ENCODE data around the gene PDCD1.
"Not testable (repeated sequence)": the region's sequence is repeated elsewhere in the genome, so short reads cannot be mapped to it uniquely, and the experiment has no call there.

PDCD1 gene

GRCh38 chr2:241877989-241878970, 19.6 kb upstream of the PDCD1 start:
- DNase-seq (ENCODE audit: low read depth in 2 of 2), result peak; percentile 75 to 76

- no peak for DNase-seq (ENCODE audit: low read depth in 2 of 2)
These were observed 18.5 kb upstream of the PDCD1 start for GRCh38 chr2:241877197-241877685.

GRCh38 chr2:241876528-241877196, 18.0 kb upstream of the PDCD1 start:
- DNase-seq (ENCODE audit: low read depth in 2 of 2), result no peak

GRCh38 chr2:241875754-241876527, 17.2 kb upstream of the PDCD1 start:
- DNase-seq (ENCODE audit: low read depth in 2 of 2), result not testable (repeated sequence)

DNA sequence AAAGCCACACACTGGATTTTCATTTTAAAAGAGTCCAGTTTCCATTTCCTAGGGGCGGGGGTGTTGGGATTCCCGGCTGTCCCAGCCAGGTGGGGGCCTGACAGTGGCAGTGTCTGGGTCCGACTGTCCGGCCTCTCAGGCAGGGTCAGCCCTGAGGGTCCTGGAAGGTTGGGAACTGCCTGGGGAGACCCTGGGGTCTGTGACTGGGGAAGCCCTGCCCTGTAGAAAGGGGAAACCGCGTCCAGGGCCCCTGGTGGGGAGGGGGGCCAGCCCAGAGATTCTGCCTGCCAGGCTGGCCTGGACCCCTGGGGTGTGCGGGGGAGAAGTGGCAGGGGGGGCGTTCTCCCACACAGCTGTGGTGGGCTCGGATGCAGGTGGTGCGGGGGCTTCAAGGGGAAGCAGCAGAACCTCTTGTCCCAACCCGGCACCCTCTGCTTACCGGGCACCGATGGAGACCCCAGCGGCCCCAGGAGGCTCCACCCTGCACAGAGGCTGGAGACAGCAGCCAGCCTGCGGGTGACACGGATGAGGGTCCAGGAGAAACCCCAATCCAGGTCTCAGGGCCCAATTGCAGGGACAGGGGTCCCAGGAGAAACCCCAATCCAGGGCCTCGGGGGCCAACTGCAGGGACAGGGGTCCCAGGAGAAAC, 15.7 kb upstream of the PDCD1 start:
- DNase-seq (ENCODE audit: low read depth in 2 of 2), result no peak

DNA sequence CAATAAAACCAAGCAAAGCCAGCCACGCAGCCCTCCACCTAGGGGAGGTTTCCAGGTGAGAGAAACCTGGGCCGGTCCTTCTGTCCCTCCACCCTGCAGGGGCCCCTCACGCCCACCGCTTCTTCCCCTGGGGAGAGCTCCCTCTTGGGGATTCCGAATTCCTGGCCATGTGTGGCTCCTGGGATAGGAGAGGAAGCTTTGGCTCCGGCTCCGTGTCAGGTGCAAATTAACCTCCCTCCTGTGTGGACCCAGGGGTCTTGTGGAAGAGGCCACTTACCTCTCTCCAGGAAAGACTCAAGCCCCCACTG, 15.1 kb upstream of the PDCD1 start:
- no peak for DNase-seq (ENCODE audit: low read depth in 2 of 2)

DNA sequence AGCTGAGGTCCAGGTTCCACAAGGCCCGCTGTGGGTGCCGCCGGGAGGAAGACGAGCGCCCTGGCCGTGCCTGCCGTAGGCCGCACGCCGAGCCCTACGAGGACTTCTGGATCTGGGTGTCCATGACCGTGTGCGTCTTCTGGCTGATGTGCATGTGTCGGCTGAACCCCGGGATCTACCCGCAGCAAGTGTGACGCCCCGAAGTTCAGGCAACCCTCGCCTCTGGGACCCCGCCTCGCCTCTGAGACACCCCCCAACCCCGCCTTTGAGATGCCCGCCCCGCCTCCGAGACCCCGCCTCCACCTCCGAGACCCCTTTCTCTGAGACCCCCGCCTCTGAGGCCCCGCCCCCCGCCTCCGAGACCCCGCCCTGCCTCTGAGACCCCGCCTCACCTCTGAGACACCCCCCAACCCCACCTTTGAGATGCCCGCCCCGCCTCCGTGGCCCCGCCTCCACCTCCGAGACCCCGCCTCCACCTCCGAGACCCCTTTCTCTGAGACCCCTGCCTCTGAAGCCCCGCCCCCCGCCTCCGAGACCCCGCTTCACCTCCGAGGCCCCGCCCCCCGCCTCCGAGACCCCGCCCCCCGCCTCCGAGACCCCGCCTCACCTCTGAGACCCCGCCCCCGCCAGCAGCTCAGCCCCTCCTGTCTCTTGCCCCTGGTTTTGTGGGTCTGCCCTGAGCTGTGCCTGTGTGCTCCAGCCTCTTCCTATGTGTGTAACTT, 14.5 kb upstream of the PDCD1 start:
- no peak for DNase-seq (ENCODE audit: low read depth in 2 of 2)

DNA sequence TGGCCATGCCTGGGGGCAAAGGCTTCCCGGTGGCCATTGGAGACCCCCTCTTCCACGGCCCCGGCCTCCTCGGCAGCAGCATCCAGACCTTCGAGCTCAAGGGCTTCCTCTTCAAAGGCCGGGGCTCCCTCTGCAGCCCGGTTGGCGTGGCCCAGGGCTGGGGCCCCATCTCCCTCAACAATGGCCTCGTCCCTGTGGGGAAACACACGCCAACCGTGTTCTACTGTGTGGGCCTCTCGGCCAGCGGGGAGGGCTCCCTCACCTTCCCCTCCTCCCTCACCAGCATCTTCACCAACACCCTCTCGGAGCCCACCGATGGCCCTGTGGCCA, 13.6 kb upstream of the PDCD1 start:
- no peak for DNase-seq (ENCODE audit: low read depth in 2 of 2)

DNA sequence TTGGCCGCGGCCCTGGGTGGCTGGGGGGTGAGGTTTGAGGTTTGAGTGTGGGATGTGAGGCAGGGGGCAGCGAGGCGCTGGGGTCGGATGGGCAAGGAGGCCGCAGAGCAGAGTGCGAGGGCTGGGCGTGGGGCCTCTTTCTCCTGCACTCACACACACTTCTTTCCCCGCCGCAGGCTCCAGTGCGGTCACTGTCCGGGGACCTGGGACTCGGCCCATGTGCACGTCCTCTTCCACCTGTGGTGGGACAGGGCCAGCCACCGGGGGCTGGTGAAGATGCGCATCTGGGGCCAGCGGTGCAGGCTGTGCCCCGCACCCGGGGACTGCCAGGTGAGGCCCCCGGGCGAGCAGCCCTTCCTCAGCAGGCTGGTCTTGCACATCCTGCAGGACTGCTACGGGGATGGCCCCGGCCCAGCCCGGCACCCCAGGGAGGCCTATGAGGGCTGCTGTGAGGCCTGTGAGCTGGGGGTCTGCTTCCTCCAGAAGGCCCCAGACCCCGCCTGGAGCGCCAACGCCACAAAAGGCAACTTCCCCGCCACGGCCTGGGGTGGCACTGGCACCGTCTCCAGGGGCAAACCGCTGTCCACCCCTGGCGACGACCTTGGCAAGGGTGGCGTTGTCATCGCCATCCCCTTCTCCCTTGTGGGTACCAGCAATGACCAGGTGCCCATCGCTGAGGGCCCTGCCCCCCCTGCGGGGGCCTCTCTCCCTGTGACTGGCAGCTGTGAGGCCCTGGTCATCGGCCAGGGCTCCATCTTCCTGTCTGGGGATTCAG, 13.0 kb upstream of the PDCD1 start:
- no peak for DNase-seq (ENCODE audit: low read depth in 2 of 2)

GRCh38 chr2:241870611-241871537, 12.2 kb upstream of the PDCD1 start:
- no peak for DNase-seq (ENCODE audit: low read depth in 2 of 2)

GRCh38 chr2:241870081-241870541, 11.4 kb upstream of the PDCD1 start:
- DNase-seq (ENCODE audit: low read depth in 2 of 2), result no peak

GRCh38 chr2:241869087-241869961, 10.6 kb upstream of the PDCD1 start, which contains the start of gene RTP5:
Gene RTP5 (plus strand): TSS chr2:241869729. CDS start chr2:241869757, 28 bp downstream.
- DNase-seq (ENCODE audit: low read depth in 2 of 2), result no peak

DNA sequence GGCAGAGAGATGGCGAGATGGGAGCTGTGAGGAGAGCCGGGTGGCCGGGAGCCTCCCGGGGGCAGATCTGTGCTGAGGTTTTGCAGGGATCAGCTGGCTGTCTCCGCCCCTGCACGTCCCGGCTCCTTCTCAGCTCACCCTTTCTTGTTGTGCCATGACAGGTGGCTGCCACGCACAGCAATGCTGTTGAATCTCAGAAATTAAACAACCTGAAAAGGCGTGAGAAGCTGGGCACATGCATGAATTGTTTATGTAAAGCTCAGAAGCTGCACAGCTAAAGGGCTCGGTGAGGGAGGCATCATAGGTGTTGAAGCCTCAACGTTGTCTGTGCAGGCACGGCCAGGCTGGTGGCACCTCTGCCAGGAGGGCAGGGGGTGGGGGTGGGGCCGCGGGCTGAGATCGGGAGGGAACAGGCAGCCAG, 10.0 kb upstream of the PDCD1 start:
- no peak for DNase-seq (ENCODE audit: low read depth in 2 of 2)

DNA sequence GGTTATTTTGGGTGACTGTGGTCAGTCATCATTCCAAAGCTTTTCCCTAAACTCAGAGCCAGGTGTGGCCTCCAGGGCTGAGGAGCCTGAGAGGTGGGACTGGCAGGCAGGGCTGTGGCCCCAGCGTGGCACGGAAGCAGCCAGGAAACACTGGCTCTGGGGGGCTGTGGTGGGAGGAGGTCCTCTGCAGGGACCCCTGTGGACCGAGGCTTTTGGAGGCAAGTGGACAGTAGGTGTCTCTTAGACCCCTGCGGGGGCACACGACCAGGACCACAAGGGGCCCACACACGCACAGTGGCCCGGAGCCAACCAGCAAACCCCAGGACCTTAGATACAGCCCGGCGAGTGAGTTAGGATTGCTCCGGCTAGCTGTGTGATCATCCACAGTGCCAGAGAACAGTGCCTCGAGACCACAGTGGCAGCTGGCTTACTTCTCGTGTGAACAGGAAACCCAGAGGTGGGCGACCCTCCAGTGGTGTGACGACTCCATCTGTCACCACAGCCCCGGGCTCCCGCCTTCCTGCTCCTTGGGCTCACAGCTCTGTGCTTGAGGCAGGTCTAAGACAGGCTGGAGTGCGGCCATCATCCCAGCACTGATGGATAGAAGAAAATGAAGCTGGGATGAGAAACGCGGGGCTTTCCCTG, 9.2 kb upstream of the PDCD1 start:
- DNase-seq (ENCODE audit: low read depth in 2 of 2), result peak in 1 of 2 donors; percentile 37

DNA sequence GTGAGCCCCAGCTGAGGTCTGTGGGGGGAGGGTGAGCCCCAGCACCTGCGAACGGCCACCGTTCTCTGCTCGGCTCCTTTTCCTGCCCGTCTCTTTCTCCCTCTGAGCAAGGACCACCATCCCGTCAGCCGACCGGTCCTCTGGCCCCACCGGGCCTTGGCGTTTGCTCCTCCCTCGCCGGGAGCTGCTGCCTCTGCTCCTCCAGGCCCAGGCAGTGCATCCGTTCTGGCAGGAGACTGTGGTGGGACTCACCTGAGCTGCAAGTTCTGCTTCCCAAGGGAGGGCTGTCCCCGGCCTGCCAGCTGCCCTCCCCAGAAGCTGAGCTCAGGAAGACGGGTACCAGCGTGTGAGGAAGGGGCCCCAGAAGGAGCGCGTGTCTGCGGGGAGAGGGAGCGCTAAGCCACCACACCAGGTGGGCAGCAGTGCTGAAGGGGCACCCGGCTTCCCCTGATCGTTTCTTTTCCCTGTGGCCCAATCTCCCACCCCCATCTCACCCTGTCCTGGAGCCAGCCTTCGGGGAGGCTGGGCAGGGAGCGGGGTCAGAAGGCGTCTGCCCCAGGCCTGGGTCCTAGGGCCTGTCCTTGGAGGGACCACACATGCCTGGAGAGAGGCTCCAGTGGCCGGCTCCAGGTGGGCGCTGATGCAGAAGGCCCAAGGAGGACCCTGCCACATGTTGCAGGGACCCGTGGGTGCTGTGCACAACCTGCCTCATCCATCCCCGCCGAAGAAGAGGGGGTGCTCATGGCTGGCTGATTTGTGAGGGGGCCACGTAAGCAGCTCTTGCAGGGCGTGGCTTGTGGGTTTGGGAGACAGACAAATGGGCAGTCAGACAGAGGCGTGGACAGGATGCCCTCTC, 8.3 kb upstream of the PDCD1 start:
- DNase-seq (ENCODE audit: low read depth in 2 of 2), result no peak

- DNase-seq (ENCODE audit: low read depth in 2 of 2), result no peak
These were observed 7.5 kb upstream of the PDCD1 start for GRCh38 chr2:241865957-241866789.

All from stimulated activated CD4-positive, alpha-beta T cell treated with anti-CD3 and anti-CD28 coated beads, Interleukin-4, amount 100 ng/mL, for 48 hours (primary cell).